CD4-positive, alpha-beta T cell treated with Interferon alpha-2 for 1 hour (primary cell): Measurements from ENCODE around the gene GJB3.
"Not testable (repeated sequence)": the region's sequence is repeated elsewhere in the genome, so short reads cannot be mapped to it uniquely, and the experiment has no call there.

ENCODE experiments used
- DNase-seq, 2 donors: peaks; one replicate each; pipeline ENCODE4 v3.0.0-alpha.2; 2020 to 2022

Gene GJB3

GRCh38 chr1:34786521-34787325, 5.7 kb downstream of the GJB3 start:
- DNase-seq, result peak; percentile 47 to 63

DNA sequence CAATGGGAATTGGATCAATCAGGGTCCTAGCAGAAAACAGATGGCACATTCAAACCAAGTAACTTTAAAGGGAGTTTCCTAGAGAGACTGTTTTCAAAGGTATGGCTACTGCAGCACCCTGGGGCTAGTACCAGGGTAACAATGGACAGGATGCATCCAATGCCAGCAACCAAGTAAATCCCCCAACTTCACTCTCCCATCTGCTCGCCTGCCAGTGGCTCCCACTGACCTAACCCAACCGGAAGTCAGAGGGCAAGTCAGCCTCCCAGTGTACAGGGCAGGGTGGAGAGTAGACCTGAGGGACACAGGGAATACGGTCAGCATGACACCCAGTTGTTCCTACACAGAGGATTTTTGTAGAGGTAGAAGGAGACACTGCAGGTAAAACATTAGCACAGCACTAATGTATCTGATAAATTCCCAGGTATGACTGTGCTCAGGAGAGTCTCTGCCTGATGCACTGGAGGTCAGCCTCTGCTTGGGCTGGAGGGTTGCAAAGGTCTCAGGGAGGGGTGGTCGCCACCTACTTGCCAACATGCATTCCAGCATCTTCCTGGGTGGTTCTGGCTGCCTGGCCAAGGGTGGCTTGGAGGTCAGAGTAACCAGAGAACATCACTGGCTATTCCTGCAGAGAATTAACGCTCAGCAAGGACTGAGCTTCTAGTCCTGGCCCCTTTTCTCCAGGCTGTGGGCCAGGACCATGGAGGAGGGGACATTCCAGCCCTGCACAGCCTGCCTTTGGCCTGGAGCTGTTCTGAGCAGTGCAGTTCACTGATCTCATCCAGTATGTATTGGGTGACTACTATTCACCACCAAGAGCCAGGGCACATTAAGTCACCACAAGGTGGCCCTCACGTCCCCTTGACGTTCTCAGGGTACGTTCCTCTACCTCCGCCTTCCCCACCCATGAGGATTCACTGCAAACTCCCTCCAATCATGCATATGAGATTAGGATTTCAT, 6.7 kb downstream of the GJB3 start:
- DNase-seq, result no peak

- DNase-seq, result no peak
Observed at GRCh38 chr1:34790985-34791384, 10.0 kb downstream of the GJB3 start.

- DNase-seq, result no peak
Observed at GRCh38 chr1:34792424-34792823, 11.4 kb downstream of the GJB3 start.

DNA sequence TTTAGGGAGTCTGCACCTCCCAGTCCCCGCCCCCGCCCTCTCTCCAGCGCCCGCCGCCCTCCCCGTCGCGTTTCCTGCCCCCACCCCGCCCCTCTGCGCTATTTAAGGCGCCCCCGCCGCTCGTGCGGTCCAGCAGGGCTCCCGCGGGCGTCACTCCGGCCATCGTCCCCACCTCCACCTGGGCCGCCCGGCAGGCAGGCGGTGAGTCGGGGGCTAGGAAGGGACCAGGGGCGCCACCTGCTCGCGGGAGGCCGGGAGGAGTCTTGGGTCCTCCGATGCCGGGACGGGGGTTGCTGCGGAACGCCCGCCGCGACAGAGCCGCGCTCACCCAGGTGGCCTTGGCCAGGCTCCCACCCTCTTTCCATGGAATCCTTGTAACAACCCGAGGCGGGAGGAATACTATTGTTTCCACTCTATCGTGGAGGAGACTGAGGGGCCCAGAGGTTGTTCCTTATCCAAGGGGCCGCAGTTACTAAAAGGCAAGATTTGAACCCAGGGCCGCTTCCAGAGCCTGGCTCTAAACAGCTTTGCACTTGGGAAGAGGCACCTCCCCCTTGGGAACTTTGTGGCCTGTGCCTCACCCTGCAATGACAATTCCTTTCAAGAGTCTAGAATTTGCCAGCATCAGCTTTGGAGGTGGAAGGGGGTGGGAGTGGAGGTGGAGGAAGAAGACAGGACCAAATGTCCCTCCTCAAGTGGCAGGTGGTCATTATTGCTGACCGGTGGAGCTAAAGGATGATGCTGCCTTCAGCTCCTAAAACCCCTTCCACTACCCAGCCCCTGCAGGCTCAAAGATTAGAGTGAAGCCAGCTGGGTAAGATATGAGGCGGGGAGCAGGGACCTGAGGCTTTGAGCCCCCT, 12.1 kb downstream of the GJB3 start, which contains the start of gene GJA4:
Gene GJA4, plus strand, starts transcription at position 132 of the 860 bp plus-strand sequence. CDS start 1,215 bp downstream, outside the sequence.
- DNase-seq, result no peak

GRCh38 chr1:34794001-34794789, 13.2 kb downstream of the GJB3 start:
- no peak for DNase-seq

DNA sequence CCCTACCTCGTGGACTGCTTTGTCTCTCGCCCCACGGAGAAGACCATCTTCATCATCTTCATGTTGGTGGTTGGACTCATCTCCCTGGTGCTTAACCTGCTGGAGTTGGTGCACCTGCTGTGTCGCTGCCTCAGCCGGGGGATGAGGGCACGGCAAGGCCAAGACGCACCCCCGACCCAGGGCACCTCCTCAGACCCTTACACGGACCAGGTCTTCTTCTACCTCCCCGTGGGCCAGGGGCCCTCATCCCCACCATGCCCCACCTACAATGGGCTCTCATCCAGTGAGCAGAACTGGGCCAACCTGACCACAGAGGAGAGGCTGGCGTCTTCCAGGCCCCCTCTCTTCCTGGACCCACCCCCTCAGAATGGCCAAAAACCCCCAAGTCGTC, 13.8 kb downstream of the GJB3 start:
- DNase-seq, result no peak

DNA sequence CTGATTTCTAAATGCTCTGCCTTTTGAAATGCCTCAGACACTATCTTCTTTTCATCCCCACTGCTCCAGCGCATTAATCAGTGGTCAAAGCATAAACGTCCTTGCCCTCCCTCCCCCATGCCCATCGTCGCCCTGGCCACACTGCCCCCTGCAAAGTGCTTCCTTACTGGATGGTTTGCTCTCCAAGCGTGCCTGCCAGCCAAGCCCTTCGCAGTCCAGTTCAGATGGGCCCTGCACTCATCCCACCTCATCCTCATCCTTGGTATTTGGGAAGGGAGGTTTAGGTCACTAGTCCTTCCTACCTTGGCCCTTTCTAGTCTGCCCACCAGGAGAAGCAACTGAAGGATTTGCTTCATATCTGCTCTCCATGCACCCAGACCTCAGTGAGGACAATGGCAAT, 14.9 kb downstream of the GJB3 start:
- no peak for DNase-seq

DNA sequence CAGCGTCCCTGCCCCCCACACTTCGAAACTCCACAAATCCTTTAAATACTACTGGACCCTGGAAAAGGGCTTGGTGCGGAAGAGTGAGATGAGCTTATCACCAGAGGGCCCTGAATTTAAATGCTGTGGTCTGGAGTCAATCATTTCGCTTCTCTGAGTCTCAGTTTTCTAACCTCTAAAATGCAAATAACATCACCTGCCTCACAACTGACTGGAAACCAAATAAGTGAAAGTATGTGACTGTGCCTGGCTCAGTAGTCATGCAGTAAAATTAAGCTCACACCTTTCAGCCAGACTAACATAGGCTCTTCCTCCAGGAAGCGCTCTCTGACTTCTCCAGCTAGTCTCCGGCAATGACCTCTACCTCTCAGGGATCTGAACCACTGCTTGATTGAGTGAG, 16.0 kb downstream of the GJB3 start:
- no peak for DNase-seq

- no peak for DNase-seq
Observed at GRCh38 chr1:34800214-34800613, 19.2 kb downstream of the GJB3 start.

DNA sequence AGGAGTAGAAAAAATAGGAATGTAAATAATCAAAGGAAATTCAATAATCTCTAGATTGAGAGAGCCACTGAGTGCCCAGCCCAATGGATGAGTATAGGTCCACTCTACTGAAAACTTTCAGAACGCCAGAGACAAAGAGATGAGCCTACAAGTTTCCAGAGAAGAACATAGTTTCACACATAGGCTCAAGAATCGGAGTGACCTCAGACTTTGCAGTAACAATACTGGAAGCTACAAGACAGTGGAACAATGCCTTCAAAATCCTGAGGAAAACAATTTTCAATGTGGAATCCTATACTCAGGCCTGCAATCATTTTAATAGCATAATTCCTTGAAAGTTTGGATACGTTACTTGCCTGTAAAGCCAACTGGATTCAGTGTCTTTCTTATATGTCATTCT, 22.8 kb downstream of the GJB3 start:
- DNase-seq, result no peak

DNA sequence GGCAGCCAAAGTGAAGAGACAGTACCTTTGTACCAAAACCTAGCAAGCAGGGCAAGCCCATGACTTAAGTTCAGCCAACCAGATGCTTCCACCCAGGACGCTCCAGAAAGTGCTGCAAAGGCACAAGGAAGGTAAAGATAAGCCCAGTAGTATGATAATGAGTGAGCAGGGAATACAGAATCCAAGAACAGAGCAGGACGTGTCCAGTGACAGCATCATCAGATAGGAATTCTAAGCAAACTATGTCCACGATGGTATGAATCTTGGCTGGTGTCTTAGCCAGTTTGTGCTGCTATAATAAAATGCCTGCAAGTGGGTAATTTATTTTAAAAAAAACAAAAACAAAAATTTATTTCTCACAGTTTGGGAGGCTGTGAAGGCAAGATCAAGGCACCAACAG, 25.4 kb downstream of the GJB3 start:
- DNase-seq, result no peak

DNA sequence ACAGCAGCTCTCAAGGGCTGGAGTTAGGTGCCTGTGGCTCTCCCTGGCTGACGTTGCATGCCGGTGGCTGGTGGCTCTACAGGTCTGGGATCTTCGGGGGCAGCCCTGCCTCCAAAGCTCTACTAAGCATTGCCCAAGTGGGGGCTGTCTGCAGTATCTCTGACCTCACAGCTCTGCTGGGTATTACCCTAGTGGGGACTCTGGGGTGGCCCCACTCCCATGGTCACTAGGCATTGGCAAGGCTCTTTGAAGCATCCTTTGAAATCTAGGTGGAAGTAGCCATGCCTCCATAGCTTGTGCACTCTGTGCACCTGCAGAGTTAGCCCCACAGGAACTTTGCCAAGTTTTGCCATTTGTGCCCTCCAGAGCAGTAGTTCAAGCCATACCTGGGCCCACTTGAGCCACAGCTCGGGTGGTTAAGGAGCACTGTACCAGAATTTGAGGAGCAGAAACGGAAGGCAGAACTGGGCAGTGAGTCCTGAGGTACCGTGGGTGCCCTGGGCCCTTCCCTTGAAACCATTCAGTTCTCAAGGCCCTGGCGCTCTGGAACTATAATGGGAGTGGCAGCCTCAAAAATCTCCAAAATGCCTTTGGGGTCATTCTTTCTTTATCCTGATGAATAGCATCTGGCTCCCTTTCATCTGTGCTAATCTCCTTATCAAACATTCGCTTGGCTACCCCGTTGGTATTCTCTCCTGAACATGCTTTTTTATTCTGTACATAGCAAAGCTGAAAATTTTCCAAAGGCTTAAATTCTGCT, 27.2 kb downstream of the GJB3 start:
- no peak for DNase-seq

- DNase-seq, result not testable (repeated sequence)
Observed at GRCh38 chr1:34810781-34811180, 29.8 kb downstream of the GJB3 start.

DNA sequence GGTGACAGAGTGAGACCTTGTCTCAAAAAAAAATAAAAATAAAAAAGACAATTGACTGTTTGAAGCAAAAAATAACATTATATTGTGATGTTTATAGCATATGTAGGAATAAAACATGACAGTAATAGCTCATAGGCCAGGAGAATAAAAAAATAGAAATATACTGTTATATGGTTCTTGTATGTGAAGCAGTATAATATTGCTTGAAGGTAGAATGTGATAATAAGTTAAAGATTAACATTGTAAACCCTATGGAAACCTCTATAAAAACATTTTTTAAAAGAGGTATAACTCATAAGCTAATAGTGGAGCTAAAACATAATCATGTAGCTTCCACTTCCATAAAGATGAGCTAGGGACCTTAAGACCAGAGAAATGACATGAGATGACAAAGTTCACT, 35.3 kb downstream of the GJB3 start:
- no peak for DNase-seq

DNA sequence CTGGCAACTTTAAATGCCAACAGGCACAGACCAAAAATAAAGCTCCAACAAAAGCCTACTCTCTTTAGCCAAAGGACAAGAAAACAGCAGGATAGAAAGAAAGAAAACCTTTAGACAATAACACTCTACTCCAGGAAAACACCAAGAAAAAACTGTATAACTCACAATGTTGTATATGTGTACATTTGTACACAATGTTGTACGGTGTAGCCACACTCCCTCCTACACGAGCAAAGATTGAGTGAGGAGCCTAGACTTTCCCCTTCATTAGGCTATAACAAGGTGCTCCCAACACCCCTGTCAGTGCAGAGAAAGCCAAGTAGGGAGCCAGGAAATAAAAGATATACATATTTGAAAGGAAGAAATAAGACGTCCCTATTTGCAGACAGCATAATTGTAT, 35.8 kb downstream of the GJB3 start:
- DNase-seq, result no peak

- DNase-seq, result not testable (repeated sequence)
Observed at GRCh38 chr1:34818862-34819261, 37.8 kb downstream of the GJB3 start.

DNA sequence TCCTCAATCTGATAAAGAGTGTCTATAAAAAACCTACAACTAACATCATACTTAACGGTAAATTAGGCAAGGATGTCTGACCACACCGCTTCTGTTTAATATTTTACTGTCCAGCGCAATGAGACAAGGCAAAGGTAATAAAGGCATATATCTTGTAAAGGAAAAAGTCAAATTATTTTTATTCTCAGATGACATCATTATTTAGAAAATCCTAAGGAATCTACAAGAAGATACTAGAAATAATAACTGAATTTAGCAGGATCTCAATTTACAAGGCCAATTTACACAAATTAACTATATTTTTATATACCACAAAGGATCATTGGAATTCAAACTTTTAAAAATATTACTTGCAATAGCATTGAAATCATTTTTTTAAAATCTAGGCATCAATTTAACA, 41.2 kb downstream of the GJB3 start:
- DNase-seq, result no peak

- no peak for DNase-seq
Observed at GRCh38 chr1:34824817-34825454, 43.9 kb downstream of the GJB3 start.

- no peak for DNase-seq
Observed at GRCh38 chr1:34825455-34826091, 44.6 kb downstream of the GJB3 start.
